SK-N-SH (cell line): ENCODE results near the gene MAP1A. TPM values are rescaled to one million over a fixed set of nuclear protein-coding genes. Genes with fewer than 3 reads are reported as not detected.

Experiments
- CTCF ChIA-PET: fragments of 300-600, 350-600 bp; formaldehyde crosslinking; extraction: SDS; loops from one replicate; lab custom pipeline; 2021; lab: Yijun Ruan, JAX
- POLR2A ChIA-PET: fragments of 350-600 bp; sonication (Branson Sonifier 250); formaldehyde crosslinking; extraction: SDS; loops from one replicate; lab custom pipeline; 2020; ENCODE audit warnings: antibody characterized with exemption, inconsistent platforms; lab: Yijun Ruan, JAX
- DNase-seq: peaks from one replicate; pipeline ENCODE4 v3.0.0; 2012
- H2AFZ ChIP-seq: fragments of 200-600 bp; sonication (generic); 2 replicates; pipeline ENCODE4 v1.8.1; 2016; ENCODE audit warnings: antibody characterized with exemption, mild to moderate bottlenecking, low read depth
- H3F3A ChIP-seq: fragments of 200-600 bp; sonication (generic); replicated peaks from 2 replicates; pipeline ENCODE3; 2016; ENCODE audit warnings: antibody characterized with exemption, mild to moderate bottlenecking; ENCODE audit not compliant: insufficient read depth
- H3K27ac ChIP-seq, 2 experiments: fragments of 200-500 bp in 1 of 2; fragments of 200-600 bp in 1 of 2; sonication (Bioruptor generic) in 1 of 2; sonication (generic), shearing (Covaris generic) in 1 of 2; 2 replicates each; pipeline versions ENCODE4 v1.5.1 to v1.6.1; 2014 to 2016; ENCODE audit warnings: low read depth in 2 of 2, inconsistent platforms in 1 of 2, low read length in 1 of 2, mild to moderate bottlenecking in 1 of 2, mixed read lengths in 1 of 2
- H3K27me3 ChIP-seq: fragments of 200-600 bp; sonication (generic), shearing (Covaris generic); 2 replicates; pipeline ENCODE4 v1.6.1; 2016; ENCODE audit warnings: mixed run types; ENCODE audit not compliant: insufficient read depth
- H3K36me3 ChIP-seq, 2 experiments: fragments of 200-500 bp in 1 of 2; fragments of 200-600 bp in 1 of 2; sonication (Bioruptor generic) in 1 of 2; sonication (generic) in 1 of 2; replicated peaks in 1 of 2; 2 replicates each; pipeline versions ENCODE3 to v1.5.1; 2014 to 2016; ENCODE audit warnings: low read length in 1 of 2, mild to moderate bottlenecking in 1 of 2; ENCODE audit not compliant: insufficient read depth in 2 of 2, control insufficient read depth in 1 of 2
- H3K4me1 ChIP-seq, 2 experiments: fragments of 200-500 bp in 1 of 2; fragments of 200-600 bp in 1 of 2; sonication (Bioruptor generic) in 1 of 2; sonication (generic), shearing (Covaris generic) in 1 of 2; 2 replicates each; pipeline versions ENCODE4 v1.5.1 to v1.6.1; 2014 to 2016; ENCODE audit warnings: low read depth in 1 of 2, low read length in 1 of 2, mixed run types in 1 of 2; ENCODE audit not compliant: insufficient read depth in 2 of 2, control insufficient read depth in 1 of 2
- H3K4me2 ChIP-seq: fragments of 200-600 bp; sonication (generic), shearing (Covaris generic); 2 replicates; pipeline ENCODE4 v1.6.1; 2017; ENCODE audit warnings: mixed run types
- H3K4me3 ChIP-seq, 2 experiments: fragments of 200-500 bp in 1 of 2; fragments of 200-600 bp in 1 of 2; sonication (Bioruptor generic) in 1 of 2; sonication (generic), shearing (Covaris generic) in 1 of 2; 2 replicates each; pipeline versions ENCODE4 v1.5.1 to v1.8.1; 2014 to 2016; ENCODE audit warnings: low read depth in 2 of 2, inconsistent platforms in 1 of 2, low read length in 1 of 2, mild to moderate bottlenecking in 1 of 2, mixed read lengths in 1 of 2, moderate library complexity in 1 of 2
- H3K79me2 ChIP-seq: fragments of 200-600 bp; sonication (generic); 2 replicates; pipeline ENCODE4 v1.8.1; 2017; ENCODE audit warnings: mild to moderate bottlenecking; ENCODE audit not compliant: insufficient read depth
- H3K9ac ChIP-seq: fragments of 200-600 bp; sonication (generic); 2 replicates; pipeline ENCODE4 v1.6.1; 2017; ENCODE audit warnings: mixed run types
- H3K9me2 ChIP-seq: fragments of 200-600 bp; sonication (generic); 2 replicates; pipeline ENCODE4 v1.6.1; 2017; ENCODE audit warnings: mixed run types
- H3K9me3 ChIP-seq: fragments of 200-600 bp; sonication (generic); 2 replicates; pipeline ENCODE4 v1.6.1; 2017; ENCODE audit warnings: mixed run types, mild to moderate bottlenecking, moderate library complexity
- H4K20me1 ChIP-seq: fragments of 200-600 bp; sonication (generic); 2 replicates; pipeline ENCODE4 v1.6.1; 2017; ENCODE audit warnings: mild to moderate bottlenecking, mixed run types; ENCODE audit not compliant: insufficient read depth
- CHD2 ChIP-seq: fragments of 150-350 bp; IDR thresholded peaks from 2 replicates; pipeline ENCODE4 v1.6.1; 2018; ENCODE audit warnings: low read length; ENCODE audit not compliant: partially characterized antibody
- FOSL2 ChIP-seq: IDR thresholded peaks from 2 replicates; pipeline ENCODE4 v1.4.0; 2012; ENCODE audit warnings: low read depth, mild to moderate bottlenecking, moderate library complexity, borderline replicate concordance
- FOXM1 ChIP-seq: IDR thresholded peaks from 2 replicates; pipeline ENCODE4 v1.4.0; 2012; ENCODE audit warnings: low read depth, mild to moderate bottlenecking
- GABPA ChIP-seq: IDR thresholded peaks from 2 replicates; pipeline ENCODE4 v1.4.0; 2012; ENCODE audit warnings: low read depth, mild to moderate bottlenecking
- GATA2 ChIP-seq: sonication (generic); formaldehyde crosslinking; IDR thresholded peaks from 2 replicates; pipeline ENCODE4 v1.5.0; 2020; ENCODE audit warnings: mild to moderate bottlenecking, missing genetic modification reagents
- MXI1 ChIP-seq: IDR thresholded peaks from 2 replicates; pipeline ENCODE4 v1.6.1; 2012; ENCODE audit warnings: mild to moderate bottlenecking, low read depth, low read length, improper control_type of control experiment
- NFIC ChIP-seq: IDR thresholded peaks from 2 replicates; pipeline ENCODE4 v1.4.0; 2012; ENCODE audit warnings: borderline replicate concordance
- RAD21 ChIP-seq: IDR thresholded peaks from 2 replicates; pipeline ENCODE4 v1.6.1; 2012; ENCODE audit warnings: mild to moderate bottlenecking, low read length
- RFX5 ChIP-seq: IDR thresholded peaks from 2 replicates; pipeline ENCODE4 v1.6.1; 2012; ENCODE audit warnings: mild to moderate bottlenecking, improper control_type of control experiment, low read length
- TCF12 ChIP-seq: IDR thresholded peaks from 2 replicates; pipeline ENCODE4 v1.4.0; 2012
- TEAD4 ChIP-seq: IDR thresholded peaks from 2 replicates; pipeline ENCODE4 v1.4.0; 2012; ENCODE audit warnings: mild to moderate bottlenecking, borderline replicate concordance; ENCODE audit not compliant: insufficient read depth
- YY1 ChIP-seq: IDR thresholded peaks from 2 replicates; pipeline ENCODE4 v1.4.0; 2012; ENCODE audit warnings: low read depth, mild to moderate bottlenecking
- WGBS: methylation state at CpG from one replicate; pipeline ENCODE4 v1.1.6; 2017; ENCODE audit warnings: low lambda C conversion rate; 5-methylcytosine and 5-hydroxymethylcytosine counted together
- polyA plus RNA-seq, 3 experiments: library from polyadenylated mRNA; depleted of rRNA; stranded (reverse); fragments of >200 nt; gene quantifications; 2 replicates each; pipeline ENCODE4 v1.2.3, GENCODE V29; 2012
- TF ChIP-seq, protein P1 (sequence below): fragments of 150-350 bp; IDR thresholded peaks from 2 replicates; pipeline ENCODE4 v1.6.1; 2016; ENCODE audit warnings: mild to moderate bottlenecking, low read depth, low read length
- TF ChIP-seq, protein P2 (sequence below): IDR thresholded peaks from 2 replicates; pipeline ENCODE4 v1.4.0; 2012; ENCODE audit warnings: low read depth, borderline replicate concordance
- TF ChIP-seq, protein P3 (sequence below): IDR thresholded peaks from 2 replicates; pipeline ENCODE4 v1.4.0; 2012; ENCODE audit warnings: low read depth, borderline replicate concordance

Gene MAP1A
- polyA plus RNA-seq, 1 of the 3 experiments (the other 2 are of a cell fraction), result 6.0 TPM

DNA sequence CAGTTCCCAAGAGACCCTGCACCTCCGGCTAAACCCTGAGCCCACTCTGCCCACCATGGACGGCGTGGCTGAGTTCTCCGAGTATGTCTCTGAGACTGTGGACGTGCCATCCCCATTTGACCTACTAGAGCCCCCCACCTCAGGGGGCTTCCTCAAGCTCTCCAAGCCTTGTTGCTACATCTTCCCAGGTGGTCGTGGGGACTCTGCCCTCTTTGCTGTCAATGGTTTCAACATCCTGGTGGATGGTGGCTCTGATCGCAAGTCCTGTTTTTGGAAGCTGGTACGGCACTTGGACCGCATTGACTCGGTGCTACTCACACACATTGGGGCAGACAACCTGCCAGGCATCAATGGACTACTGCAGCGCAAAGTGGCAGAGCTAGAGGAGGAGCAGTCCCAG is 4.0 kb downstream of the MAP1A start:
- H3K36me3 ChIP-seq, result peaks cover 13 to 51% of the 10 kb centered on the region in 2 experiments
- POLR2A ChIA-PET, result no interaction called here
- H2AFZ ChIP-seq, result no peak overlapping the region
- no peak for DNase-seq
- 89% methylated on average over 9 of the region's 11 CpGs for WGBS
- no peak overlapping the region for H3K9ac ChIP-seq
- 0 out of 2 replicates have a peak, but pooled peaks cover 7% of the 10 kb centered on the region for H3K79me2 ChIP-seq
- H3K4me1 ChIP-seq, result peaks cover 10 to 28% of the 10 kb centered on the region in 2 experiments; a peak in 3 of 4 replicates
- H3F3A ChIP-seq, result no peaks in the 10 kb centered on the region
- H3K4me3 ChIP-seq, result no peak overlapping the region
- no peaks in the 10 kb centered on the region for H3K27me3 ChIP-seq
- H3K9me3 ChIP-seq, result no peaks in the 10 kb centered on the region
- H3K4me2 ChIP-seq, result no peak overlapping the region
- H3K9me2 ChIP-seq, result no peaks in the 10 kb centered on the region
- no peak overlapping the region for H3K27ac ChIP-seq
- TF ChIP-seq NFIC, result no peak
- no peak for TF ChIP-seq RFX5
- no peak for TF ChIP-seq CHD2
- TF ChIP-seq GABPA, result no peak
- no peak for TF ChIP-seq FOXM1
- TF ChIP-seq RAD21, result no peak
- TF ChIP-seq, protein P1, sequence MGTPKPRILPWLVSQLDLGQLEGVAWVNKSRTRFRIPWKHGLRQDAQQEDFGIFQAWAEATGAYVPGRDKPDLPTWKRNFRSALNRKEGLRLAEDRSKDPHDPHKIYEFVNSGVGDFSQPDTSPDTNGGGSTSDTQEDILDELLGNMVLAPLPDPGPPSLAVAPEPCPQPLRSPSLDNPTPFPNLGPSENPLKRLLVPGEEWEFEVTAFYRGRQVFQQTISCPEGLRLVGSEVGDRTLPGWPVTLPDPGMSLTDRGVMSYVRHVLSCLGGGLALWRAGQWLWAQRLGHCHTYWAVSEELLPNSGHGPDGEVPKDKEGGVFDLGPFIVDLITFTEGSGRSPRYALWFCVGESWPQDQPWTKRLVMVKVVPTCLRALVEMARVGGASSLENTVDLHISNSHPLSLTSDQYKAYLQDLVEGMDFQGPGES, result no peak
- no peak for TF ChIP-seq FOSL2
- TF ChIP-seq YY1, result no peak
- no peak for TF ChIP-seq MXI1
- no peak for TF ChIP-seq TCF12
- TF ChIP-seq, protein P2, sequence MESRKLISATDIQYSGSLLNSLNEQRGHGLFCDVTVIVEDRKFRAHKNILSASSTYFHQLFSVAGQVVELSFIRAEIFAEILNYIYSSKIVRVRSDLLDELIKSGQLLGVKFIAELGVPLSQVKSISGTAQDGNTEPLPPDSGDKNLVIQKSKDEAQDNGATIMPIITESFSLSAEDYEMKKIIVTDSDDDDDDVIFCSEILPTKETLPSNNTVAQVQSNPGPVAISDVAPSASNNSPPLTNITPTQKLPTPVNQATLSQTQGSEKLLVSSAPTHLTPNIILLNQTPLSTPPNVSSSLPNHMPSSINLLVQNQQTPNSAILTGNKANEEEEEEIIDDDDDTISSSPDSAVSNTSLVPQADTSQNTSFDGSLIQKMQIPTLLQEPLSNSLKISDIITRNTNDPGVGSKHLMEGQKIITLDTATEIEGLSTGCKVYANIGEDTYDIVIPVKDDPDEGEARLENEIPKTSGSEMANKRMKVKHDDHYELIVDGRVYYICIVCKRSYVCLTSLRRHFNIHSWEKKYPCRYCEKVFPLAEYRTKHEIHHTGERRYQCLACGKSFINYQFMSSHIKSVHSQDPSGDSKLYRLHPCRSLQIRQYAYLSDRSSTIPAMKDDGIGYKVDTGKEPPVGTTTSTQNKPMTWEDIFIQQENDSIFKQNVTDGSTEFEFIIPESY, result no peak
- TF ChIP-seq, protein P3, sequence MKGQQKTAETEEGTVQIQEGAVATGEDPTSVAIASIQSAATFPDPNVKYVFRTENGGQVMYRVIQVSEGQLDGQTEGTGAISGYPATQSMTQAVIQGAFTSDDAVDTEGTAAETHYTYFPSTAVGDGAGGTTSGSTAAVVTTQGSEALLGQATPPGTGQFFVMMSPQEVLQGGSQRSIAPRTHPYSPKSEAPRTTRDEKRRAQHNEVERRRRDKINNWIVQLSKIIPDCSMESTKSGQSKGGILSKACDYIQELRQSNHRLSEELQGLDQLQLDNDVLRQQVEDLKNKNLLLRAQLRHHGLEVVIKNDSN, result no peak
- no peak for TF ChIP-seq TEAD4
- no peak for TF ChIP-seq GATA2
- no peaks in the 10 kb centered on the region for H4K20me1 ChIP-seq
- CTCF ChIA-PET, result interaction anchor here (1.1 kb wide), 1 partner anchor 10 kb away, joined by 3 read pairs; no protein-coding TSS in a partner anchor
